Fibroblast of lung (primary cell): ENCODE data around the gene OR10H2. TPM values are rescaled to one million over a fixed set of nuclear protein-coding genes. Genes with fewer than 3 reads are reported as not detected.
"Not testable (repeated sequence)": the region's sequence is repeated elsewhere in the genome, so short reads cannot be mapped to it uniquely, and the experiment has no call there.

Experiments used
- DNase-seq, 2 donors: peaks; one replicate each; pipeline versions ENCODE4 v3.0.0 to v3.0.0-alpha.2; 2010; ENCODE audit warnings: low read depth in 2 of 2
- H2AFZ ChIP-seq: 2 replicates; pipeline ENCODE4 v1.5.1; 2012; ENCODE audit warnings: low read length, control low read depth, inconsistent platforms
- H3K27ac ChIP-seq: 2 replicates; pipeline ENCODE4 v1.5.1; 2011; ENCODE audit warnings: low read length, control low read depth; ENCODE audit not compliant: insufficient read depth
- H3K27me3 ChIP-seq: 2 replicates; pipeline ENCODE4 v1.5.1; 2011; ENCODE audit warnings: mild to moderate bottlenecking, low read length; ENCODE audit not compliant: control insufficient read depth, insufficient read depth
- H3K36me3 ChIP-seq: 2 replicates; pipeline ENCODE4 v1.5.1; 2011; ENCODE audit warnings: low read length; ENCODE audit not compliant: control insufficient read depth, insufficient read depth
- H3K4me1 ChIP-seq: 2 replicates; pipeline ENCODE4 v1.5.1; 2011; ENCODE audit warnings: low read length; ENCODE audit not compliant: control insufficient read depth, insufficient read depth; ENCODE audit errors: extremely low read depth
- H3K4me2 ChIP-seq: 2 replicates; pipeline ENCODE4 v1.5.1; 2011; ENCODE audit warnings: low read length, control low read depth; ENCODE audit not compliant: insufficient read depth; ENCODE audit errors: extremely low read depth
- H3K4me3 ChIP-seq, 4 experiments: fragments of 200-600 bp in 1 of 4; sonication (generic) in 1 of 4; replicated peaks in 1 of 4; 2 replicates each; pipeline ENCODE4 v1.5.1; 2011 to 2016; ENCODE audit warnings: low read length in 4 of 4, low read depth in 3 of 4, mild to moderate bottlenecking in 3 of 4, control low read depth in 2 of 4, inconsistent platforms in 1 of 4, mixed read lengths in 1 of 4; ENCODE audit not compliant: insufficient read depth in 1 of 4; ENCODE audit errors: control extremely low read depth in 1 of 4
- H3K79me2 ChIP-seq: 2 replicates; pipeline ENCODE4 v1.5.1; 2012; ENCODE audit warnings: mild to moderate bottlenecking, low read length, inconsistent platforms; ENCODE audit not compliant: control insufficient read depth, insufficient read depth
- H3K9ac ChIP-seq: 2 replicates; pipeline ENCODE4 v1.5.1; 2011; ENCODE audit warnings: mild to moderate bottlenecking, low read length, control low read depth; ENCODE audit not compliant: insufficient read depth
- H3K9me3 ChIP-seq: 2 replicates; pipeline ENCODE4 v1.5.1; 2012; ENCODE audit warnings: low read depth, low read length; ENCODE audit not compliant: control insufficient read depth, insufficient read depth
- H4K20me1 ChIP-seq: 2 replicates; pipeline ENCODE4 v1.5.1; 2011; ENCODE audit warnings: low read length; ENCODE audit not compliant: control insufficient read depth, insufficient read depth; ENCODE audit errors: extremely low read depth
- EZH2 ChIP-seq: IDR thresholded peaks from 2 replicates; pipeline ENCODE4 v1.5.1; 2012; ENCODE audit warnings: low read length, control low read depth, mild to moderate bottlenecking; ENCODE audit errors: missing control alignments
- polyA minus RNA-seq: library from RNA; depleted of rRNA, polyadenylated mRNA; stranded (reverse); fragments of >200 nt; gene quantifications from 2 replicates; pipeline ENCODE4 v1.2.3, GENCODE V29; 2011; ENCODE audit warnings: low replicate concordance
- polyA plus RNA-seq, 2 donors: library from polyadenylated mRNA; depleted of rRNA in 1 of 2; stranded (reverse) in 1 of 2; unstranded in 1 of 2; fragments of >200 nt; gene quantifications; 2 replicates each; pipeline ENCODE4 v1.2.1, GENCODE V29; 2011 to 2012; ENCODE audit warnings: missing spikeins in 1 of 2
- total RNA-seq: library from RNA; depleted of rRNA; stranded (reverse); fragments of >200 nt; gene quantifications from 2 replicates; pipeline ENCODE4 v1.2.1, GENCODE V29; 2014
- TF ChIP-seq, protein P1 (sequence below), 2 donors: IDR thresholded peaks in 1 of 2; conservative IDR thresholded peaks in 1 of 2; 1 replicate in 1 of 2; 2 replicates in 1 of 2; pipeline ENCODE4 v1.5.1; 2011 to 2012; ENCODE audit warnings: low read length in 2 of 2, control low read depth in 1 of 2, inconsistent platforms in 1 of 2, low read depth in 1 of 2, mild to moderate bottlenecking in 1 of 2

The OR10H2 gene, protein sequence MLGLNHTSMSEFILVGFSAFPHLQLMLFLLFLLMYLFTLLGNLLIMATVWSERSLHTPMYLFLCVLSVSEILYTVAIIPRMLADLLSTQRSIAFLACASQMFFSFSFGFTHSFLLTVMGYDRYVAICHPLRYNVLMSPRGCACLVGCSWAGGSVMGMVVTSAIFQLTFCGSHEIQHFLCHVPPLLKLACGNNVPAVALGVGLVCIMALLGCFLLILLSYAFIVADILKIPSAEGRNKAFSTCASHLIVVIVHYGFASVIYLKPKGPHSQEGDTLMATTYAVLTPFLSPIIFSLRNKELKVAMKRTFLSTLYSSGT
- total RNA-seq (not detected in 2 replicates), polyA plus RNA-seq (not detected in 2 replicates), polyA minus RNA-seq (not detected in 2 replicates)
- polyA plus RNA-seq (2012) = not detected in 2 replicates

DNA sequence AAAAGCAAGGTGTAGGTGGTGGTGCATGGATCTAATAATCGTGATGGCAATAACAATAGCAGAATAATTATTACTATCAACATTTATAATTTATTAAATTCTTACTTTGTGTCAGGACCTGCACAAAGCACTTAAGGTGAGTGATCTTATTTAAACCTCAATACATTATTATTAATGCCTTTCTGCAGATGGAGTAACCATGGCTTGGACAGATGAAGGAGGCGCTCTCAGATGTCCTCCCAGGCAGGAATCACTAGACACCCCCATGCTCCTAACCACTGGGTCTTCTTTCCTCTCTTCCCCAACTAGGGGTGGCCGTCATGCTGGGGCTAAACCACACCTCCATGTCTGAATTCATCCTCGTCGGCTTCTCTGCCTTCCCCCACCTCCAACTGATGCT is at the start of gene OR10H2:
TSS of gene OR10H2 (plus strand) at position 301 of the 400 bp plus-strand sequence. CDS start at position 321, 20 bp downstream.
- Histone ChIP-seq H3K9me3 (no peaks in the 10 kb centered on the region), H3K36me3 (no peaks in the 10 kb centered on the region), H3K4me2 (no peak within 1 kb of the TSS), H3K4me3 (no peak within 1 kb of the TSS), H3K27me3 (no peaks in the 10 kb centered on the region), H3K9ac (no peak within 1 kb of the TSS), H2AFZ (no peak within 1 kb of the TSS), H3K4me1 (no peaks in the 10 kb centered on the region), H3K79me2 (no peaks in the 10 kb centered on the region), H3K27ac (no peak within 1 kb of the TSS), H4K20me1 (no peaks in the 10 kb centered on the region)
- TF ChIP-seq, protein P1, sequence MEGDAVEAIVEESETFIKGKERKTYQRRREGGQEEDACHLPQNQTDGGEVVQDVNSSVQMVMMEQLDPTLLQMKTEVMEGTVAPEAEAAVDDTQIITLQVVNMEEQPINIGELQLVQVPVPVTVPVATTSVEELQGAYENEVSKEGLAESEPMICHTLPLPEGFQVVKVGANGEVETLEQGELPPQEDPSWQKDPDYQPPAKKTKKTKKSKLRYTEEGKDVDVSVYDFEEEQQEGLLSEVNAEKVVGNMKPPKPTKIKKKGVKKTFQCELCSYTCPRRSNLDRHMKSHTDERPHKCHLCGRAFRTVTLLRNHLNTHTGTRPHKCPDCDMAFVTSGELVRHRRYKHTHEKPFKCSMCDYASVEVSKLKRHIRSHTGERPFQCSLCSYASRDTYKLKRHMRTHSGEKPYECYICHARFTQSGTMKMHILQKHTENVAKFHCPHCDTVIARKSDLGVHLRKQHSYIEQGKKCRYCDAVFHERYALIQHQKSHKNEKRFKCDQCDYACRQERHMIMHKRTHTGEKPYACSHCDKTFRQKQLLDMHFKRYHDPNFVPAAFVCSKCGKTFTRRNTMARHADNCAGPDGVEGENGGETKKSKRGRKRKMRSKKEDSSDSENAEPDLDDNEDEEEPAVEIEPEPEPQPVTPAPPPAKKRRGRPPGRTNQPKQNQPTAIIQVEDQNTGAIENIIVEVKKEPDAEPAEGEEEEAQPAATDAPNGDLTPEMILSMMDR (conservative IDR thresholded peaks at IDR 0.05 in 1 of 2, IDR thresholded peaks at IDR 0.05 in 1 of 2; ENCODE audit: low read depth in 1 of 2, low read length in 2 of 2) = no peak
- no peak for TF ChIP-seq EZH2
- DNase-seq = no peak

DNA sequence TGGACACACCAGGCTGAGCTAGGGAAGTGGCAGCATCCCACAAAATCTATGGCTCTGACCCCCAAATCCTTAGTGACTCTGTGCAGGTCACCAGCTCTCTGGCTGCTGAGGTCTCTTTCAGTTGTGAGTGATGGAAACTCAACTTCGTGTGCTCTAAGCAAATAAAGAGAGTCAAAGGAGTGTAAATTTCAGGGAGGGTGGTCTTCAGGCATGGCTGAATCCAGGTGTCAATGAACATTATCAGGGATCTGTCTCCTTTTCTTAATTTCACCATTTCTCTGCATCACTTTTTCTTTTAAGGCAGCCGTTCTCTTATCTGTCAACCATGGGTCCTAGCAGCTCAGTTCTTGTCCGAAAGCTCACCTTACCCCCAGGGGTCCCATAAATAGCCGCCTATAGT is 48.7 kb upstream of the OR10H2 start:
- Histone ChIP-seq H3K9me3 (no peaks in the 10 kb centered on the region), H3K4me3 (no peak overlapping the region), H3K27me3 (no peaks in the 10 kb centered on the region), H3K4me2 (no peak overlapping the region), H3K36me3 (no peaks in the 10 kb centered on the region), H3K4me1 (no peaks in the 10 kb centered on the region), H3K27ac (no peak overlapping the region), H2AFZ (no peak overlapping the region), H3K79me2 (no peaks in the 10 kb centered on the region), H3K9ac (no peak overlapping the region), H4K20me1 (no peaks in the 10 kb centered on the region)
- no peak for DNase-seq
- TF ChIP-seq, protein P1 (conservative IDR thresholded peaks at IDR 0.05 in 1 of 2, IDR thresholded peaks at IDR 0.05 in 1 of 2; ENCODE audit: low read depth in 1 of 2, low read length in 2 of 2) = no peak
- TF ChIP-seq EZH2 = no peak

DNA sequence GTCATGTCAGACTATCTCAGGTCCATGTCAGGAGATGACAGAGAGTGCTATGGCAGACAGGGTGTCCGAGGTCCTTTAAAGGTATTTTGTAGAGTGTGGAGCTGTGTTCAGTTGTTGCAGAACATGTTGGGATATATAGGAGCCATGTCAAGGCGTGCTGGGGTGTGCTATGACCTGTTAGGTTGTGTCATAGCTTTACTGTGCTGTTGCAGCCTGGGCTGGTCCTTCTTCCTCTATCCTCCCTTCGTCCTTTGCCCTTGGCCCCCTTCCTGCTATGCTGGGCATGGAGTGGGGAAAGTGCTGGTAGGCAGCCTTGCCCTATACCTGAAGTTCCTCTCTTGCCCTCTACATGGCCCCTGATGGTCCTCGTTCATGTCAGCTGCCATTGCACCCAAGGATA is 48.0 kb upstream of the OR10H2 start:
- H3K4me1 ChIP-seq, H4K20me1 ChIP-seq, H3K9me3 ChIP-seq, DNase-seq, H3K4me3 ChIP-seq, H2AFZ ChIP-seq, H3K36me3 ChIP-seq, H3K27ac ChIP-seq, H3K4me2 ChIP-seq, H3K79me2 ChIP-seq, H3K27me3 ChIP-seq, H3K9ac ChIP-seq: not testable (repeated sequence)
